Type B pancreatic cell (in vitro differentiated cells): ENCODE results near the gene AP5M1. TPM values are rescaled to one million over a fixed set of nuclear protein-coding genes. Genes with fewer than 3 reads are reported as not detected.

Experiments used
- DNase-seq: peaks from one replicate; pipeline ENCODE4 v3.0.0; 2021; ENCODE audit warnings: mixed read lengths; ENCODE audit not compliant: unreplicated experiment; ENCODE audit errors: extremely low spot score
- H3K27ac Mint-ChIP-seq: 2 replicates; pipeline ENCODE4 v1.8.0; 2021; ENCODE audit warnings: mild to moderate bottlenecking, mixed read lengths
- H3K27me3 Mint-ChIP-seq: 2 replicates; pipeline ENCODE4 v1.8.0; 2021; ENCODE audit warnings: mixed read lengths
- H3K36me3 Mint-ChIP-seq: 2 replicates; pipeline ENCODE4 v1.8.0; 2021; ENCODE audit warnings: mixed read lengths
- H3K4me1 Mint-ChIP-seq: one replicate; pipeline ENCODE4 v1.8.0; 2021; ENCODE audit warnings: mixed read lengths; ENCODE audit not compliant: unreplicated experiment
- H3K4me3 Mint-ChIP-seq: 2 replicates; pipeline ENCODE4 v1.8.0; 2021; ENCODE audit warnings: mild to moderate bottlenecking, mixed read lengths
- H3K9me3 Mint-ChIP-seq: 2 replicates; pipeline ENCODE4 v1.8.0; 2021; ENCODE audit warnings: mixed read lengths
- total RNA-seq: library from RNA; stranded (reverse); gene quantifications from 2 replicates; pipeline ENCODE4 v1.2.1, GENCODE V29; 2021; ENCODE audit warnings: low replicate concordance
- TF ChIP-seq, protein P1 (sequence below): fragments of 200-600 bp; sonication (generic); conservative IDR thresholded peaks from 2 replicates; pipeline ENCODE4 v1.5.0; 2021; ENCODE audit warnings: antibody characterized with exemption, mild to moderate bottlenecking

AP5M1 gene
- total RNA-seq, 1 donor from 2014 or later, result 40.6 TPM

GRCh38 chr14:57275023-57275664 is 6.4 kb downstream of the AP5M1 start:
- no peak overlapping the region for H3K27ac Mint-ChIP-seq
- DNase-seq, result no peak
- H3K4me3 Mint-ChIP-seq, result no peak overlapping the region
- TF ChIP-seq, protein P1, sequence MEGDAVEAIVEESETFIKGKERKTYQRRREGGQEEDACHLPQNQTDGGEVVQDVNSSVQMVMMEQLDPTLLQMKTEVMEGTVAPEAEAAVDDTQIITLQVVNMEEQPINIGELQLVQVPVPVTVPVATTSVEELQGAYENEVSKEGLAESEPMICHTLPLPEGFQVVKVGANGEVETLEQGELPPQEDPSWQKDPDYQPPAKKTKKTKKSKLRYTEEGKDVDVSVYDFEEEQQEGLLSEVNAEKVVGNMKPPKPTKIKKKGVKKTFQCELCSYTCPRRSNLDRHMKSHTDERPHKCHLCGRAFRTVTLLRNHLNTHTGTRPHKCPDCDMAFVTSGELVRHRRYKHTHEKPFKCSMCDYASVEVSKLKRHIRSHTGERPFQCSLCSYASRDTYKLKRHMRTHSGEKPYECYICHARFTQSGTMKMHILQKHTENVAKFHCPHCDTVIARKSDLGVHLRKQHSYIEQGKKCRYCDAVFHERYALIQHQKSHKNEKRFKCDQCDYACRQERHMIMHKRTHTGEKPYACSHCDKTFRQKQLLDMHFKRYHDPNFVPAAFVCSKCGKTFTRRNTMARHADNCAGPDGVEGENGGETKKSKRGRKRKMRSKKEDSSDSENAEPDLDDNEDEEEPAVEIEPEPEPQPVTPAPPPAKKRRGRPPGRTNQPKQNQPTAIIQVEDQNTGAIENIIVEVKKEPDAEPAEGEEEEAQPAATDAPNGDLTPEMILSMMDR, result no peak
- H3K27me3 Mint-ChIP-seq, result no peaks in the 10 kb centered on the region
- peaks cover 15% of the 10 kb centered on the region for H3K36me3 Mint-ChIP-seq
- H3K9me3 Mint-ChIP-seq, result no peaks in the 10 kb centered on the region
- peaks cover 11% of the 10 kb centered on the region for H3K4me1 Mint-ChIP-seq

DNA sequence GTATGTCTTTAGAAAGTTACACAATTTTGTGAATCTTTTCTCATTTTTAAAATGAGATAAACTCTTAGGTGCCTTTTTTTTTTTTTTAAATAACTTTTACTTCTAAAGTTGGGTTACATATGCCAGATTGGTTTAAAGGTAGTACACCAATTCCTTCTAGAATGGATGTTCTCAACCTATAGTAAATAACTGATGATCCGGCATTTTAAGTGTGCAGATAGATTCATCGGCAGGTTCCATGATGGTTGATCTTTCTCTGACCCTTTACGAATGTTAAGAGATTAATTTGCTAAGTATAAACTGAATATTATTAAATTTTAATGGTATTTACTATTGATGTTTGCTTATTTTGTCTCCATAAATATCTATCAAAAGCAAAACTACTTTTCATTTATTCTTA is 8.3 kb downstream of the AP5M1 start:
- TF ChIP-seq, protein P1, result no peak
- Mint-ChIP-seq H3K27ac (no peak overlapping the region), H3K4me3 (no peak overlapping the region), H3K27me3 (no peaks in the 10 kb centered on the region), H3K4me1 (no peaks in the 10 kb centered on the region), H3K9me3 (no peaks in the 10 kb centered on the region), H3K36me3 (peaks cover 6% of the 10 kb centered on the region)
- no peak for DNase-seq

DNA sequence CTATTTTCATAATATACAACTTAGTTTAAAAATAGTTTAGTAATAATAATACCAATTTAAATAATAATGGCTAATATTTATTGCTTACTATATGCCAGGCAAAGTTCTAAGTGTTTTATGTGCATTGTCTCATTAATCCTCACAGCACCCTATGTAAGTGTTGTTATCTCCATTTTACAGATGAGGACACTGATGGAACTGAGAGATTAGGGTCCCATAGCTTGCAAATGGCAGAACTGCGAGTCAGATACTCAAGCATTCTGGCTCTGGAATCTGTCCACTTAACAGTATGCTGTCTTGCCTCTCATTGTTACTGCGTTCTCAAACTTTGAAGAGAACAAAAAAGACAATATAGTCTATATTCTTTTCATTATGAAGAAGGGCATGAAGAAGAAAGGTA is 19.0 kb downstream of the AP5M1 start:
- no peaks in the 10 kb centered on the region for H3K9me3 Mint-ChIP-seq
- peaks cover 9% of the 10 kb centered on the region for H3K36me3 Mint-ChIP-seq
- no peaks in the 10 kb centered on the region for H3K4me1 Mint-ChIP-seq
- H3K4me3 Mint-ChIP-seq, result no peak overlapping the region
- H3K27ac Mint-ChIP-seq, result no peak overlapping the region
- no peaks in the 10 kb centered on the region for H3K27me3 Mint-ChIP-seq
- TF ChIP-seq, protein P1, result no peak
- DNase-seq, result no peak

DNA sequence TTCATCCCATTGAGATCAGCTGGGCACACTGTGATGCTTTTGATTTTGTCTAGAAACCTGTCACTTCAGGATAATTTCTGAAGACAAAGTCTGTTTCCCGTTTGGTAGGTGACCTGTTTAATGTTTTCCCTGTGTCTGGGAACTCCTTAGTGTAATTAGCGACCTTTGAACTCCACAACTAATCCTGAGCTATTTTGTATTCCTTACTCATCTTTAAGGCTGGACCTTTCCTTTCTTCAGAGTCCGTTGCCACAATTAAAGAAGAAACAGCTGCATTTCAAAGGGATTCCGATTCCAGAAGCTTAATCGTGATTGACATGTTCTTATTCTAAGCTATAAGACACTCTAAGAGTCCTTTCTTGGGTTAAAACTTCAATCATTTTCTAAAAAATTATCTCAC is 22.0 kb downstream of the AP5M1 start:
- no peak for DNase-seq
- H3K4me1 Mint-ChIP-seq, result no peaks in the 10 kb centered on the region
- no peaks in the 10 kb centered on the region for H3K9me3 Mint-ChIP-seq
- H3K4me3 Mint-ChIP-seq, result no peak overlapping the region
- H3K27ac Mint-ChIP-seq, result no peak overlapping the region
- TF ChIP-seq, protein P1, result no peak
- H3K27me3 Mint-ChIP-seq, result no peaks in the 10 kb centered on the region
- peaks cover 5% of the 10 kb centered on the region for H3K36me3 Mint-ChIP-seq

DNA sequence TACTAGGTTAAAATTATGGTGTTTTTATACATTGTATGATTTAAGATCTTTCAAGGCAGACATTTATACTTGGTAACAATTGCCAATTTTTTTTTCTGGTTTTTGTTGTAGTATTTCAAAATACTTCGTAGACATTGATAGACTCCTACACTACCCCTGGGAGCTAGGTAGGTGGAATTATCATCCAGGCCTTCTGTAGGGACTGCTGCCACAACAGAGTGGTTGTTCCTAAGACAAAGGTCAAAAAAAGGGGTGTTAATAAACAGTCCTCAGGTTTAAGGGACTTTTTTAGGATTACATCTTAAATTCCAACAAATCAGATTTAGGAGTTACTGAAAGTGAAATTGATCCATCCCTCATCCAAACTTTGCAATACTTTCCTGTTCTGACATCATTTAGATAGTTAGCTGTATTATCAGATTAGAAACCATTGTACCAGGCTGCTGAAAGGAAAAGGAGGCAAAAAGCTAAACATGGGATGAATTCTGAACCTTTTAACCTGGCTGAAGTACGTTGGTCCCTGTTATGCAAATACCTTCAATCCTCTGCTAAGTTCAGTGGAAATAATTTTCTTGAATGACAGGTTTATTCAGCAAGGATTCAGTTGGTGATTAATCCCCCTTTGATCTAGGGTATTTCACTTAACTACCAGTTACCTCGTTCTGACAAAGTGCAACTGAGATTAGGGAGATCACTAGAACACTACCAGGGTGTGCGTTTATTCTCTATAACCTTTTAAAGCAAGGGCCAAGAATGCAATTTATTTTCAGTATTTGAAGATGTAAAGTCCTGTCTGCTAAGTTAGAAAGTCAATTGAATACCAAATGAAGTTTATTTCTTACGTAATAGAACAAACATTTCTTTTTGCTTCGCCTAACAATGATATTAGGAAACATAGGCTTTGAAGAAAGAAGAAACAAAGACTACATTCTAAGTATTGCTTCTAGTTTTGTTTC is 23.2 kb downstream of the AP5M1 start:
- Mint-ChIP-seq H3K27ac (no peak overlapping the region), H3K9me3 (no peaks in the 10 kb centered on the region)
- DNase-seq, result no peak

More for the DNA sequence above, 23.2 kb downstream of the AP5M1 start:
- H3K27me3 Mint-ChIP-seq, result no peaks in the 10 kb centered on the region
- TF ChIP-seq, protein P1, result no peak
- peaks cover 5% of the 10 kb centered on the region for H3K36me3 Mint-ChIP-seq
- H3K4me1 Mint-ChIP-seq, result no peaks in the 10 kb centered on the region
- H3K4me3 Mint-ChIP-seq, result no peak overlapping the region
